RWPE1 (cell line): ENCODE results near the gene KISS1.

Source experiments
- CTCF ChIA-PET: fragments of 350-600 bp; sonication (Branson Sonifier 250); formaldehyde crosslinking; extraction: SDS; loops from one replicate; lab custom pipeline; 2021; lab: Yijun Ruan, JAX
- POLR2A ChIA-PET: fragments of 400-600 bp; formaldehyde crosslinking; extraction: SDS; loops from one replicate; lab custom pipeline; 2020; ENCODE audit warnings: antibody characterized with exemption; ENCODE audit not compliant: low non-redundant PET; lab: Yijun Ruan, JAX
- DNase-seq: peaks from one replicate; pipeline ENCODE4 v3.0.0; 2012; ENCODE audit warnings: low spot score
- H3K27ac ChIP-seq: fragments of 450-650 bp; 2 replicates; pipeline ENCODE4 v1.5.1; 2017
- TF ChIP-seq, protein P1 (sequence below): fragments of 450-650 bp; conservative IDR thresholded peaks from 2 replicates; pipeline ENCODE4 v1.5.1; 2017; ENCODE audit warnings: low read depth, mild to moderate bottlenecking

Gene KISS1

DNA sequence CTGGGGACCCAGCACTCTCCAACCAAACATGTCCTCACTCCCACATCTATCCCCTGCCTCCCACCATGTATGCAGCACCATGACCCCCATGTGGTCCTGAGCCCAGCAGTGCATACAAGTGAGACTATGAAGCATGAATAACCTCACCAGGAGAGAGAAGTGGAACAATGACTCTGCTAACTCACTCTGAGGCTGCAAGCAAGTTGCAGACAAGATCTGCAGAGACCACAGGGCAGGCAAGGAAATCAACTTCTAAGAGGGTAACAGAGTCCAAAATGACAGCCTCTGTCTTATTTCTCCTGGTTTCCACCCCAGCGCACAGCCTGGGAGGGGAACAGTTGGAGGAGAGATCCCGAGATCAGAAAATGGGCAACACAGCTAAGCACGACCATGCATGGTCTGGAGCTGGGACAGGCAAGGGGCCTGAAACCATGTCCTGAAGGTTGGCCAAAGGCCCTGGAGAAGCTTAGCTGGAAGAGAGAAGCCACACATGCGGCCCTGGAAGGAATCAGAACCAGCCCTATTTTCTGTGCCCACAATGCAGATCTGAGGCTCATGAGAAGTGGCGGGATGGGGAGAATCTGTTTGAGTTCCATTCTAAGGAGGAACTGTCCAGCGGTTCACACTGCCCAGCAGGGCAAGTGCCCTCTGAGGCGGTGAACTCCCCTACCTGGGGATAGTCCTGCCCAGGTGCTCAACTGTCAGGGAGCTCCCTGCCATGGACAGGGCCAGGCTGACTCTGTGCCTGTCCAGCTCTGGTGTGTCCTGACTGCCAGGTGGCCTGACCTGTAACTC is 17.6 kb downstream of the KISS1 start:
- TF ChIP-seq, protein P1, sequence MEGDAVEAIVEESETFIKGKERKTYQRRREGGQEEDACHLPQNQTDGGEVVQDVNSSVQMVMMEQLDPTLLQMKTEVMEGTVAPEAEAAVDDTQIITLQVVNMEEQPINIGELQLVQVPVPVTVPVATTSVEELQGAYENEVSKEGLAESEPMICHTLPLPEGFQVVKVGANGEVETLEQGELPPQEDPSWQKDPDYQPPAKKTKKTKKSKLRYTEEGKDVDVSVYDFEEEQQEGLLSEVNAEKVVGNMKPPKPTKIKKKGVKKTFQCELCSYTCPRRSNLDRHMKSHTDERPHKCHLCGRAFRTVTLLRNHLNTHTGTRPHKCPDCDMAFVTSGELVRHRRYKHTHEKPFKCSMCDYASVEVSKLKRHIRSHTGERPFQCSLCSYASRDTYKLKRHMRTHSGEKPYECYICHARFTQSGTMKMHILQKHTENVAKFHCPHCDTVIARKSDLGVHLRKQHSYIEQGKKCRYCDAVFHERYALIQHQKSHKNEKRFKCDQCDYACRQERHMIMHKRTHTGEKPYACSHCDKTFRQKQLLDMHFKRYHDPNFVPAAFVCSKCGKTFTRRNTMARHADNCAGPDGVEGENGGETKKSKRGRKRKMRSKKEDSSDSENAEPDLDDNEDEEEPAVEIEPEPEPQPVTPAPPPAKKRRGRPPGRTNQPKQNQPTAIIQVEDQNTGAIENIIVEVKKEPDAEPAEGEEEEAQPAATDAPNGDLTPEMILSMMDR = no peak
- H3K27ac ChIP-seq = no peak overlapping the region
- CTCF ChIA-PET = interaction anchor here (0.5 to 1.9 kb wide), 3 partner anchors 16 to 103 kb away, joined by 3 to 10 read pairs (median 4); no protein-coding TSS in a partner anchor
- no peak for DNase-seq
- POLR2A ChIA-PET = no interaction called here

DNA sequence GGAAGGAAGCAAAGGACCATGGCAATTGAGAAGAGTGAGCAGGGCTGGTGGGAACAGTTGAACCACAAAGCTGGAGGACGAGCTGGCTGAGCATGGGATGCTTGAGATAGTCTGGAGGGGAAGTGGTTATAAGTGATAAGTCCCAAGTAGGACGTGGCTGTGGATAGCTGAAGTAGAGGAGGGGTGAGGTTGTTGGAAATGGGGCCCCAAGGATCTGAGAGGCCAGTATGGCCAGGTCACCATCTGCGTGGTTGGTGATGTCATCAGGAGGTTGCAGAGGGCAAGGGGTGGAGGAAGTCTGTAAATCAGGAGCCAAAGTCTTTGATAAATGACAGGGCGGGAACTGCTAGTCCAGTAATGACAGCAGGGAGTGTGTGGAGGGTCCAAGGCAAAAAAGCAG is 19.2 kb downstream of the KISS1 start:
- POLR2A ChIA-PET = no interaction called here
- TF ChIP-seq, protein P1 = no peak
- H3K27ac ChIP-seq = no peak overlapping the region
- CTCF ChIA-PET = interaction anchor here (0.6 kb wide), 2 partner anchors 219 to 228 kb away, joined by 5 to 7 read pairs; no protein-coding TSS in a partner anchor
- DNase-seq = no peak

DNA sequence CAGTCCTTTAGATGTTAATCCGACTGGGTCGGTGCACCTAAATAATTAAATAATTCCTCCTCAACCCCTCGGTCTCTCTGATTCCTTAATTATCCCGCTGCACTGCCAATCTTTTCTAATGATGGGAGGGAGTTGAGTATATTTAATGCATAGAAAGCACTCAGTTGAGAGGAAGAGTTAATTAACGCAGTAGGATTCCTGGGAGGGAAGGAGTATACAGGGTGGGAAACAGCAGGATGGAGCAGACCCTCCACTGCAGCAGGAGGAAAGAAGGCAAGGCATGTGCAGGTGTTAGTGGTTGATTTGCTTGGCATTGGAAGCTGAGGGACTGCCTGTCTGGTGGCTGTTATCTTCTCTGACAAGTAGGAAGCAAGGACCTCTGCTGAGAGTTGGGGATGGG is 20.2 kb downstream of the KISS1 start:
- H3K27ac ChIP-seq = no peak overlapping the region
- DNase-seq = no peak
- ChIA-PET POLR2A (no interaction called here), CTCF (interaction anchor here (0.6 to 2.3 kb wide), 6 partner anchors 14 to 187 kb away, joined by 3 to 11 read pairs (median 5); no protein-coding TSS in a partner anchor)
- TF ChIP-seq, protein P1 = no peak

DNA sequence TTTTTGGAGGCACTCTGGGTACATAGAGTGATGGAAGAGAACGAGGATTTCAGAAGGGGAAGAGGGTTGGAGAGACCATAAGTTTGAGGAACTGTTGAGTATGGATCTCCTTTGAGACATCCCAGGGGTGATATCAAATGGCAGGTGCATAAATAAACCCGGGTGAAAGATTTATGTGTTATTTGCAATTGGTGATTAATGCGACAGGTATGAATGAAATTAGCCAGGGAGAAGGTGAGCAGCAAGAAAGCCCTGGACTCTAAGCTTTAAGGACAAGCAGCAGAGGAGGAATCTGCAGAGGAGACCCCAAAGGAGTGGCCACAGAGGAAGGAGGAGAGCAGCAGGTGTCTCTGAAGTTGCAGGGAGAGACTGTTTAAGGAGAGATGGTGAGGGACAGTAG is 21.3 kb downstream of the KISS1 start:
- no peak overlapping the region for H3K27ac ChIP-seq
- TF ChIP-seq, protein P1 = no peak
- POLR2A ChIA-PET = no interaction called here
- CTCF ChIA-PET = interaction anchor here (0.6 to 4.7 kb wide), 6 partner anchors 12 to 588 kb away, joined by 3 to 29 read pairs (median 6); no protein-coding TSS in a partner anchor
- DNase-seq = peak; percentile 73

DNA sequence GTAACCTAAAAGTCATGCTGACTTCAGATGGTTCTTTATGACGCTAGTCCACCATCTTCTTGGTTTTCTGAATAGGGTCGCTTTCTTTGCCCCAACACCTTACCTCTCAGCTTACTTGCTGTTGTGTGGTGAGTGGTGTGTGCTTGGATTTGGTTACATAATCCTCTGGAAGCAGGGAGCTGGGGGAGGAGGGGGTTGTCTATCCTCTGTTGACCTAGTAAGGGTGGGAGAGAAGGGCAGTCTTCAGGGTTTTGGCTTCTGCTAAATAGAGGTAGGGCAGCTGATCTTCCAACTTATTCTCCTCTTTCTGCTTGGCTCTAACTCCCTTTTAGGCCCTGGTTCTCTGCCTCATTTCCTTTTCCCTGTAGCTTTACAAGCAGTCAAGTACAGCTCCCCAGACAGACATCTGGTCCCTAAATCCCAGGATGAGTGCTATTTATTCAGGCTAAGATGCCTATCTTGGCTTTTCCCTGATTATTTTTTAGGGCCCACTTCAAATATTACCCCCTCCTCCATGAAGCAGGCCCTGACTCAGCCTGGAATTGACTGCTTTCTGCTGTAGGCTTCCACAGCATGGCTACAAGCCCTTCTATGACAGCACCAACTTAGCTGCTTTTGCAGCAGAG is 23.8 kb downstream of the KISS1 start:
- POLR2A ChIA-PET = no interaction called here
- H3K27ac ChIP-seq = no peak overlapping the region
- no peak for DNase-seq
- CTCF ChIA-PET = interaction anchor here (0.6 to 4.7 kb wide), 8 partner anchors 10 to 826 kb away, joined by 3 to 29 read pairs (median 4); no protein-coding TSS in a partner anchor
- TF ChIP-seq, protein P1 = no peak

DNA sequence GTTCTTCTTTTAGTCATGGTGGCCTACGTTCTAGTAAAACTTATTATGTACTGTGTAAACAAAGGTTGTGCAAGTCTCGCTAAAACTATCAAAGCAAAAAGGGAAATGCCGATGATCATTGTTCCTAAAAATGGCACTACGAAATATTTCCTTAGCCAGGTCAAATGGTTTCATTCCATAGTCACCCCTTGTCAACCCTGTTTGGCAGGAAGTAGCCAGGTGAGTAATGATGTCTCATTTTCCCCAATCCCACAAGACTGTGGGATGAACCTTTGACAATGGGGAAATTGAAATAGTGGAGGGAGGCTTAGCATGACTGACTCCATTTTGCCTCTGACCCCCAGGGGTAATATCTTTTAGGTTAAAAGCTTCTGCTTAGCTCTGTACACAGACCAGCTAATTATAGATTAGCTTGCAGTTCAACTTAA is 24.5 kb downstream of the KISS1 start:
- ChIA-PET CTCF (interaction anchor here (0.6 to 4.7 kb wide), 5 partner anchors 9 to 306 kb away, joined by 3 to 29 read pairs (median 7); no protein-coding TSS in a partner anchor), POLR2A (no interaction called here)
- DNase-seq = peak; percentile 98
- no peak overlapping the region for H3K27ac ChIP-seq
- TF ChIP-seq, protein P1 = no peak
